H9 (cell line): ENCODE data around the gene ZNF428. TPM values are rescaled to one million over a fixed set of nuclear protein-coding genes. Genes with fewer than 3 reads are reported as not detected.

Source experiments
- DNase-seq: peaks from one replicate; pipeline ENCODE4 v3.0.0-alpha.2; 2017
- H2AFZ ChIP-seq: one replicate; pipeline ENCODE4 v1.6.1; 2013; ENCODE audit warnings: mild to moderate bottlenecking, low read length, control low read depth, moderate library complexity
- H2AK5ac ChIP-seq: 2 replicates; pipeline ENCODE4 v1.6.1; 2013; ENCODE audit warnings: low read length, control low read depth, mixed read lengths; ENCODE audit not compliant: insufficient read length
- H2BK120ac ChIP-seq: one replicate; pipeline ENCODE4 v1.6.1; 2013; ENCODE audit warnings: low read depth, mild to moderate bottlenecking, low read length, control low read depth, inconsistent platforms; ENCODE audit not compliant: poor library complexity, severe bottlenecking
- H2BK12ac ChIP-seq: 2 replicates; pipeline ENCODE4 v1.6.1; 2013; ENCODE audit warnings: low read length, control low read depth, mixed read lengths, low read depth; ENCODE audit not compliant: insufficient read length
- H2BK15ac ChIP-seq: 2 replicates; pipeline ENCODE4 v1.6.1; 2013; ENCODE audit warnings: low read depth, low read length, control low read depth
- H2BK20ac ChIP-seq: one replicate; pipeline ENCODE4 v1.6.1; 2013; ENCODE audit warnings: low read depth, mild to moderate bottlenecking, low read length, control low read depth, inconsistent platforms; ENCODE audit not compliant: poor library complexity, severe bottlenecking
- H2BK5ac ChIP-seq: 2 replicates; pipeline ENCODE4 v1.6.1; 2013; ENCODE audit warnings: low read length, control low read depth, mixed read lengths; ENCODE audit not compliant: insufficient read length
- H3K14ac ChIP-seq: 2 replicates; pipeline ENCODE4 v1.6.1; 2013; ENCODE audit warnings: low read length, control low read depth; ENCODE audit not compliant: insufficient read depth
- H3K18ac ChIP-seq: 2 replicates; pipeline ENCODE4 v1.6.1; 2013; ENCODE audit warnings: low read depth, mild to moderate bottlenecking, mixed read lengths, low read length, control low read depth; ENCODE audit not compliant: insufficient read length
- H3K23ac ChIP-seq: 2 replicates; pipeline ENCODE4 v1.6.1; 2013; ENCODE audit warnings: low read length, control low read depth, mixed read lengths, low read depth; ENCODE audit not compliant: insufficient read length
- H3K23me2 ChIP-seq: 2 replicates; pipeline ENCODE4 v1.6.1; 2013; ENCODE audit warnings: low read depth, mild to moderate bottlenecking, mixed read lengths, low read length, control low read depth; ENCODE audit not compliant: insufficient read length, poor library complexity, severe bottlenecking
- H3K27ac ChIP-seq: 2 replicates; pipeline ENCODE4 v1.5.1; 2013; ENCODE audit warnings: low read length, control low read depth, mixed read lengths, low read depth; ENCODE audit not compliant: insufficient read length
- H3K27me3 ChIP-seq: 2 replicates; pipeline ENCODE4 v1.6.1; 2013; ENCODE audit warnings: low read length, control low read depth, inconsistent platforms; ENCODE audit not compliant: insufficient read depth
- H3K4ac ChIP-seq: 2 replicates; pipeline ENCODE4 v1.6.1; 2013; ENCODE audit warnings: low read depth, mild to moderate bottlenecking, control low read depth, inconsistent platforms, low read length, moderate library complexity
- H3K4me1 ChIP-seq: 2 replicates; pipeline ENCODE4 v1.6.1; 2013; ENCODE audit warnings: low read length, control low read depth, inconsistent platforms; ENCODE audit not compliant: insufficient read depth
- H3K4me2 ChIP-seq: 2 replicates; pipeline ENCODE4 v1.6.1; 2013; ENCODE audit warnings: low read length, control low read depth, mixed read lengths; ENCODE audit not compliant: insufficient read length, insufficient read depth
- H3K56ac ChIP-seq: 2 replicates; pipeline ENCODE4 v1.6.1; 2013; ENCODE audit warnings: low read depth, mild to moderate bottlenecking, mixed read lengths, low read length, control low read depth; ENCODE audit not compliant: insufficient read length
- H3K79me1 ChIP-seq: 2 replicates; pipeline ENCODE4 v1.6.1; 2013; ENCODE audit warnings: low read depth, mild to moderate bottlenecking, moderate library complexity, low read length, control low read depth, inconsistent platforms; ENCODE audit not compliant: insufficient read depth, poor library complexity, severe bottlenecking
- H3K79me2 ChIP-seq: 2 replicates; pipeline ENCODE4 v1.6.1; 2013; ENCODE audit warnings: low read length, control low read depth, inconsistent platforms; ENCODE audit not compliant: insufficient read depth
- H3K9ac ChIP-seq: 2 replicates; pipeline ENCODE4 v1.6.1; 2013; ENCODE audit warnings: low read length, control low read depth, mixed read lengths; ENCODE audit not compliant: insufficient read length; ENCODE audit errors: extremely low read depth
- H3K9me3 ChIP-seq: one replicate; pipeline ENCODE4 v1.6.1; 2013; ENCODE audit warnings: low read depth, low read length, inconsistent platforms; ENCODE audit not compliant: control insufficient read depth
- H3T11ph ChIP-seq: one replicate; pipeline ENCODE4 v1.6.1; 2013; ENCODE audit warnings: mild to moderate bottlenecking, low read length, control low read depth, inconsistent platforms
- H4K20me1 ChIP-seq: one replicate; pipeline ENCODE4 v1.6.1; 2013; ENCODE audit not compliant: control insufficient read depth, insufficient read length, insufficient read depth
- H4K5ac ChIP-seq: 2 replicates; pipeline ENCODE4 v1.6.1; 2013; ENCODE audit warnings: low read depth, mild to moderate bottlenecking, mixed read lengths, low read length, control low read depth; ENCODE audit not compliant: insufficient read length
- H4K8ac ChIP-seq: replicated peaks from 2 replicates; pipeline ENCODE4 v1.6.1; 2013; ENCODE audit warnings: low read length, control low read depth, mixed read lengths, low read depth; ENCODE audit not compliant: insufficient read length
- H4K91ac ChIP-seq: 2 replicates; pipeline ENCODE4 v1.6.1; 2013; ENCODE audit warnings: low read depth, mild to moderate bottlenecking, moderate library complexity, mixed read lengths, low read length, control low read depth; ENCODE audit not compliant: insufficient read length
- H3K27ac Mint-ChIP-seq, 3 experiments: 2 replicates in 2 of 3; 3 replicates in 1 of 3; pipeline ENCODE4 v1.8.0; 2020 to 2021; ENCODE audit warnings: mixed read lengths in 3 of 3, mild to moderate bottlenecking in 1 of 3, moderate library complexity in 1 of 3
- H3K27me3 Mint-ChIP-seq: 2 replicates; pipeline ENCODE4 v1.8.0; 2021; ENCODE audit warnings: low read depth, mild to moderate bottlenecking, moderate library complexity, mixed read lengths
- H3K36me3 Mint-ChIP-seq, 3 experiments: 2 replicates in 2 of 3; 3 replicates in 1 of 3; pipeline ENCODE4 v1.8.0; 2020 to 2021; ENCODE audit warnings: low read depth in 3 of 3, mixed read lengths in 3 of 3; ENCODE audit not compliant: insufficient read depth in 1 of 3
- H3K4me1 Mint-ChIP-seq, 2 experiments: 2 replicates each; pipeline ENCODE4 v1.8.0; 2020; ENCODE audit warnings: mixed read lengths in 2 of 2
- H3K4me3 Mint-ChIP-seq, 2 experiments: 2 replicates in 1 of 2; 3 replicates in 1 of 2; pipeline ENCODE4 v1.8.0; 2020 to 2021; ENCODE audit warnings: mild to moderate bottlenecking in 2 of 2, mixed read lengths in 2 of 2, moderate library complexity in 1 of 2
- H3K9me3 Mint-ChIP-seq, 2 experiments: 2 replicates in 1 of 2; 3 replicates in 1 of 2; pipeline ENCODE4 v1.8.0; 2020; ENCODE audit warnings: mild to moderate bottlenecking in 2 of 2, mixed read lengths in 2 of 2, moderate library complexity in 1 of 2
- CTCF ChIP-seq: fragments of 200-600 bp; sonication (generic); conservative IDR thresholded peaks from 3 replicates; pipeline ENCODE4 v1.8.0; 2021; ENCODE audit warnings: antibody characterized with exemption, mild to moderate bottlenecking
- WGBS: extraction: QIAGEN DNeasy Blood & Tissue Kit; methylation state at CpG from one replicate; pipeline ENCODE4 v1.1.7; 2013; ENCODE audit warnings: missing lambda C conversion rate, low lambda C conversion rate, mixed read lengths; ENCODE audit not compliant: insufficient read length; ENCODE audit errors: extremely low coverage; 5-methylcytosine and 5-hydroxymethylcytosine counted together
- total RNA-seq: library from RNA; stranded (reverse); gene quantifications from 2 replicates; pipeline ENCODE4 v1.2.1, GENCODE V29; 2021

ZNF428 gene
- total RNA-seq, 1 experiment from 2014 or later = 30.3 TPM

- Histone ChIP-seq H2BK12ac (no peak overlapping the region), H2AFZ (no peak overlapping the region), H3T11ph (no peak overlapping the region), H3K23me2 (no peaks in the 10 kb centered on the region), H3K79me1 (no peaks in the 10 kb centered on the region), H3K23ac (no peak overlapping the region), H4K20me1 (no peaks in the 10 kb centered on the region), H4K91ac (no peak overlapping the region), H2BK15ac (no peak overlapping the region), H3K4me2 (no peak overlapping the region), H3K14ac (no peak overlapping the region), H4K5ac (no peak overlapping the region), H3K56ac (no peak overlapping the region), H2AK5ac (no peak overlapping the region), H3K27ac (no peak overlapping the region), H3K27me3 (no peaks in the 10 kb centered on the region), H3K9me3 (no peaks in the 10 kb centered on the region), H3K4ac (no peak overlapping the region), H3K9ac (no peak overlapping the region), H2BK5ac (no peak overlapping the region), H2BK120ac (no peak overlapping the region), H2BK20ac (no peak overlapping the region), H3K4me1 (no peaks in the 10 kb centered on the region), H3K79me2 (no peaks in the 10 kb centered on the region), H4K8ac (no peak overlapping the region), H3K18ac (no peak overlapping the region)
- Mint-ChIP-seq H3K9me3 (no peaks in the 10 kb centered on the region), H3K4me3 (no peak overlapping the region), H3K4me1 (peaks cover 7 to 8% of the 10 kb centered on the region in 2 experiments), H3K36me3 (peaks cover 9 to 20% (median 16%) of the 10 kb centered on the region in 3 experiments; a peak in 6 of 7 replicates), H3K27me3 (no peaks in the 10 kb centered on the region), H3K27ac (no peak overlapping the region)
- no peak for TF ChIP-seq CTCF
- WGBS = no CpG with 5 or more reads among the region's 7 CpGs
- no peak for DNase-seq
Observed at GRCh38 chr19:43606569-43607229, 12.7 kb downstream of the ZNF428 start.
